GM19463 (cell line): ENCODE results near the gene ADM5.

Source experiments
- ATAC-seq: cut with Tn5 transposase; IDR thresholded peaks from one replicate; pipeline ENCODE4 v1.9.1; 2021; ENCODE audit warnings: mild to moderate bottlenecking, moderate library complexity; ENCODE audit not compliant: unreplicated experiment

The ADM5 gene

DNA sequence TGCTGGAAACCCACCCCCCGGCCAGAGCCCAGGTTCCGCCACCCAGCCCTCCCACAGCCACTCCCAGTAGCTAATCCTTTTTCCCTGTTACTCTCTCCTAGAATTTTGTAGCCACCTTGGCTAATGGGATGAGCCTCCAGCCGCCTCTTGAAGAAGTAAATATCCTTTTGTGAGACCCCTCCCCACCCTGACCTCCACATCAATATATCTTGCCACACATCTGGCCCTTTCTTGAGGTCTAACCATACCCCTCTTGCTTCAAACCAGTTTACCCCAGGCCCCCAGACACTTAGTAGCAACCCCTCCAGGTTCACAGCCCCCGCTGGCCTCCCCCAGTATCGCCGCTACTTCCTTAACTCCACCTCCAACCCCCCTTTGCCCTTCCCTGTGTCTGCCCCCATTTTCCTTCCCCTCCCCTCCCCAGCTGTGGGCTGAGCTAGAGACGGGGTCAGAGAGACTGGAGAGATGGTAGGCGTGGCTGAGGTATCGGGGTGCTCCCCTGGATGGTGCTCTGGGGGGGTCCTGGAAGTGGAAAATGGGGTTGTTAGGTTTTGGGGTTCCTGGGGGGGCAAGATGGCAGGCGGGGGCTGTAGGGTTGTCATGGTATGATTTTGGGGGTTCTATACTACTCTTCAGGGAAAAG, 9.5 kb upstream of the ADM5 start:
- ATAC-seq = no peak

DNA sequence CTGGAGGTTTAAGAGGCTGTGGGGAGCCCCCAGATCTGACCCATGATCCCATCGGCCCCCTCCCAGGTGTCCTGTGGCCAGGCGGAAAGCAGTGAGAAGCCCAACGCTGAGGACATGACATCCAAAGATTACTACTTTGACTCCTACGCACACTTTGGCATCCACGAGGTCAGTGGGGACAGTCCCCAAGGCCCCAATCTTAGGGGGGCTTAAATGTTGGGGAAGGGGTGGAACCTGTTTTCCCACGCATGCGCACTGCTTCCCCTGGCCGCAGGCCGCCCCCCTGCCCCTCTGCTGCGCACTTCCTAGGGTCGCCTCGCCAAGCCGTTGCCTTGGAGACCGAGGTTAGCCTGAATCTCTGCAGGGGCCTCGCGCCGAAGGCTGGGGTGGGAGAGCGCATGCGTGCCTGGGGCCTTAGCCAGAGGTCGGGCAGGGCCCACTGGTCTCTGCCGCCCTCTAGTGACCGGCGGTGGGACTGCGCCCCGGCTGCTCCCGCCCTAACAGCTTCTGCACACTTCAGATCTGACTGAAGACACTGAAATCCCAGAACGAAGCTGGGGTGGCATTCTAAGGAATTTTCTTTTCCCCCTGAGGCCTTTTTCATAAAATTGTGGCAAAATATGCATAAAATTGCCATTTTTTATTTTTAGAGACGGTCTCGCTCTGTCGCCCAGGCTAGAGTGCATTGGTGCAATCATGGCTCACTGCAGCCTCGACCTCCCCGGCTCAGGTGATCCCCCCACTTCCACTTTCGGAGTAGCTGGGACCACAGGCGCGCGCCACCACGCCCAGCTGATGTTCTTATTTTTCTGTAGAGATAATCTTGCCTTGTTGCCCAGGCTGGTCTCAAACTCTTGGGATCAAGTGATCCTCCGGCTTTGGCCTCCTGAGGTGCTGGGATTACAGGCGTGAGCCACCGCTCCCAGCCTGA, 8.7 kb upstream of the ADM5 start:
- no peak for ATAC-seq

DNA sequence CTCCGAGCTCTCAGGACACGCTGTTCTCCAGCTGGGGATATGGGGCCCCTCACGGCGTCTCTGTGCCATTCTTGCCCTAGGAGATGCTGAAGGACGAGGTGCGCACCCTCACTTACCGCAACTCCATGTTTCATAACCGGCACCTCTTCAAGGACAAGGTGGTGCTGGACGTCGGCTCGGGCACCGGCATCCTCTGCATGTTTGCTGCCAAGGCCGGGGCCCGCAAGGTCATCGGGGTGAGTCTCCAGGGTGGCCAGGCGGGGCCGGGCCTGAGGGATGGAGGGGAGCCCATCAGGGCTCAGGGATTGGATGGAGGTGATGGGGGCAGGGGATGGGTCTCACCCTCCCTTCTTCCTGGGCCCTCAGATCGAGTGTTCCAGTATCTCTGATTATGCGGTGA, 7.6 kb upstream of the ADM5 start:
- no peak for ATAC-seq

DNA sequence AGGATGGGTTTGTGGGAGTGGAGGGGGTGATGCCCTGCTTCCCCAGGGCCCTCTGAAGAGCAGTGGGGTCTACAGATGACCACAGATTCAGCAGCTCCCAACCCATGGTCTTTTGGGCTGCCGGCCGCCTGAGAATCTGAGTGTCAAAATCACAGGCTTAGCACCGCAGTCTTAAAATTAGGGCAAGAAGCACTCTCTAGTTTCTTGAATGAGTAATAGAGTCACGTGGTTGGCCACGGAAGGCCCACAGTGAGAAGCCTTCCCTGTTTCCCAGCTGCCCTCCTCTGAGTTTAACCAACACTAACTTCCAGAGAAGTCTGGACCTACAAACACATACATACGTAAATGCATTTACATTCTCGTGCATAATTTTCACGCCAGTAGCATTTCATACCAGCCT, 7.1 kb upstream of the ADM5 start:
- ATAC-seq = no peak

DNA sequence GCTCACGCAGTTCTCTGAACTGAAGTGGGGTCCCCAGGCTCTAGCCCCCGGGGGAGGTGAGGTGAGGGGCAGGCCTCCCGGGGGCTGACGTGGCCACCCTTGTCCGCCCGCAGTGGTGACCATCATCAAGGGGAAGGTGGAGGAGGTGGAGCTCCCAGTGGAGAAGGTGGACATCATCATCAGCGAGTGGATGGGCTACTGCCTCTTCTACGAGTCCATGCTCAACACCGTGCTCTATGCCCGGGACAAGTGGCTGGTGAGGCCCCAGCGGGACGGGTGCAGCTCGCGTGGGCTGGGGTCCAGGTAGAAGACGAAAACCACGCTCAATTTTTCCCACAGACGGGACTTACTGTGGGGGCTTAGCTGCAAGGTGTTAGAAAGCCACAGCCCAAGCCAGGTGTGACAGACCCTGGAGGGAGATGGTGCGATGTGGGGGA, 5.6 kb upstream of the ADM5 start:
- no peak for ATAC-seq

DNA sequence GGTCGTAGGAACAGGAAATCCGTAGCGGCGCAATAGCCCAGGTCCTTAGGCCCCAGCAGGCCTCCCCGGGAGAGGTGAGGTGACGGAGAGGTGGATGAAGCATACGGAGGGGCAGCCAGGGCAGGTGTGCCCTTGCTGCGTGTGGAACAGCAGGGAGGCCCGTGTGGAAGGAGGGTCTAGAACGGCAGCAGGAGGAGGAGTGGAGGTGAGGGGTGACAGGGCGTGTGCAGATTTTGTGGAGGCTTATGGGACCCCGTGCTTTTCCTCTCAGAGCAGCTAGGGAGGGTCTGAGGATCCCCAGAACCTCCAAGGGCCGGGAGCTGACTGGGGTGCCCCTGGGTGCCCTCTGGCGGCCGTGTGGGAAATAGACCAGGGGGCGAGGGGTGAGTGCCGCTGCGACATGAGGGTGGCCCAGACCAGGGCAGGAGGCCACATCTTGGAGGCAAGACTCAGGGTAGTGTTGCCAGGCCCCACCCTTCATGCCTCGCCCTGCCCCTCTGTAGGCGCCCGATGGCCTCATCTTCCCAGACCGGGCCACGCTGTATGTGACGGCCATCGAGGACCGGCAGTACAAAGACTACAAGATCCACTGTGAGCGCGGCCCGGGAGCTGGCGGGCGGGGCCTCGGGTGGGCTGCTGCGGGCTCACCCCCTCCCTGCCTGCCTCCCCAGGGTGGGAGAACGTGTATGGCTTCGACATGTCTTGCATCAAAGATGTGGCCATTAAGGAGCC, 5.0 kb upstream of the ADM5 start:
- no peak for ATAC-seq

DNA sequence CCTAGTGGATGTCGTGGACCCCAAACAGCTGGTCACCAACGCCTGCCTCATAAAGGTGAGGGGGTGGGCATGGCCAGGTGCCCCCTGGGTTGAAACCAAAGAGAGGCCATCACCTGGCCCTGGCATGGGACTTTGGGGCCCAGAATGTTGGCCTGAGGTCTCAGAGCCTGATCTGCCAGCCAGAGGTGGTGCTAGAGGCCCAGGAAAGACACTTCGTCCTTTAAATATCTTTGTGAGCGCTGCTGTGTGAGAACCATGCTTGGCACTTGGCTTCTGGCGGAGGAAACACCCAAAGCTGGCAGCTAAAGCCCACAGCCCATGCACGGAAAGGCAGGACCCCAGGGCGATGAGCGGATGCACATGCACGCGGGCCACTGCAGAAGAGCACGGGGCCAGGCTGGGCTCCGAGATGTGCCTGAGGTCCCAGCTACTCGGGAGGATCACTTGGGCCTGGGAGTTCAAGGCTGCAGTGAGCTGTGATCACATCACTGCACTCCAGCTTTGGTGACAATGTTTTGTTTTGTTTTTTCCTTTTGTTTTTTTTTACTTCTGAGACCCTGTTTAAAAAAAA, 4.3 kb upstream of the ADM5 start:
- ATAC-seq = no peak

DNA sequence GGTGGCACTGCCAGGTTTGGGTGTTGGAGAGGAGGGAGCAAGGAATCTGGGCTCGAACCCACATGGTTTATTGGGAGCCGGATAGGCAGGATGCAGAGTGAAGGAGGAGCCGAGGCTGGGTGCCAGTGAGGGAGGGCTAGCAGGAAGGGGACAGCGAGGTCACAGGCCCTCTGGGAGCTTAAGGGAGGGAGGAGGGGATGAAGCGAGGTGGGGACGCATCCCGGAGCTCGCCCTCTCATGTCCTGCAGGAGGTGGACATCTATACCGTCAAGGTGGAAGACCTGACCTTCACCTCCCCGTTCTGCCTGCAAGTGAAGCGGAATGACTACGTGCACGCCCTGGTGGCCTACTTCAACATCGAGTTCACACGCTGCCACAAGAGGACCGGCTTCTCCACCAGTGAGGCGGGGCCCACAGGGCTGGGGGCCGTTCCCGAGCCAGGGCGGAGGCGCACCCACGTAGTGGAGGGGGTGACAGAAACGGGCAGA, 3.5 kb upstream of the ADM5 start:
- ATAC-seq = no peak

DNA sequence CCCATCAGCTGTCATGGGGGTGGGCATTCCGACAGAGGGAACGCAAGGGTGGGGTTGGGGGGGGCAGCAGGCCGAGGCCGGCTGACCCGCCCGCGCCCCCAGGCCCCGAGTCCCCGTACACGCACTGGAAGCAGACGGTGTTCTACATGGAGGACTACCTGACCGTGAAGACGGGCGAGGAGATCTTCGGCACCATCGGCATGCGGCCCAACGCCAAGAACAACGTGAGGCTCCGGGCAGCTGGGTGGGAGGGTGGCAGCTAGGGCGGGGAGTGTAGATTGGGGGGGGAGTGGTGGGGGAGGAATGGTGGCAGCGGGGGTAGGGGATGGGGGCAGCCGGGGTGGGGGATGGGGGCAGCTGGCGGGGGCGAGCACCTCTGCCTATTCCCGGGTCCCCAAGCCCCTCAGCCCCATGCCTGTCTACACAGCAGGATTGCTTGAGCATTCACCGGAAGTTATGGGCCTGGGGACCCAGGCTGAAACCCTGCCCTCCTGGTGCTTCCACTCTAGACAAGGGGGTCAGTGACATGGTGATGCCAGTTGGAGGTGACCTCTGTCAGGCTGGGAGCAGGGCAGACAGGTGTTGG, 2.8 kb upstream of the ADM5 start:
- no peak for ATAC-seq

DNA sequence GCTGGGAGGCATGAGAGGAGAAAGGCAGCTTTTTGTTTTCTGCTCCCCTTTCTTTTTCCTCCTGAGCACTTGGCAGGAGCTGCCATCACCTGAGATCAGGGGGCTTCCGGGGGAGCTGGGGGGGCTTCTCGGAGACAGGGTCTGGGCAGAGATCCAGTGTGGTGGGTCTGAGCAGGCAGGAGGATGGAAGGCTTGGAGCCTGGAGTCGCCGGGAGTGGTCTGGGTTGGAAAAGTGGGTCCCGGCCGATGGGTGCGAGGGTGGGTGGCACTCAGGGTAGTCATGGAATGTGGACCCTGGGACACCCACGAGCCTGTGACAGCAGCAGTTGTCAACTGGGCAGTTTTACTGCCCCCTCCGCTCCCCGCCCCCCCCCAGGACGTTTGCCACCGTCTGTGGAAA, 2.2 kb upstream of the ADM5 start:
- no peak for ATAC-seq

DNA sequence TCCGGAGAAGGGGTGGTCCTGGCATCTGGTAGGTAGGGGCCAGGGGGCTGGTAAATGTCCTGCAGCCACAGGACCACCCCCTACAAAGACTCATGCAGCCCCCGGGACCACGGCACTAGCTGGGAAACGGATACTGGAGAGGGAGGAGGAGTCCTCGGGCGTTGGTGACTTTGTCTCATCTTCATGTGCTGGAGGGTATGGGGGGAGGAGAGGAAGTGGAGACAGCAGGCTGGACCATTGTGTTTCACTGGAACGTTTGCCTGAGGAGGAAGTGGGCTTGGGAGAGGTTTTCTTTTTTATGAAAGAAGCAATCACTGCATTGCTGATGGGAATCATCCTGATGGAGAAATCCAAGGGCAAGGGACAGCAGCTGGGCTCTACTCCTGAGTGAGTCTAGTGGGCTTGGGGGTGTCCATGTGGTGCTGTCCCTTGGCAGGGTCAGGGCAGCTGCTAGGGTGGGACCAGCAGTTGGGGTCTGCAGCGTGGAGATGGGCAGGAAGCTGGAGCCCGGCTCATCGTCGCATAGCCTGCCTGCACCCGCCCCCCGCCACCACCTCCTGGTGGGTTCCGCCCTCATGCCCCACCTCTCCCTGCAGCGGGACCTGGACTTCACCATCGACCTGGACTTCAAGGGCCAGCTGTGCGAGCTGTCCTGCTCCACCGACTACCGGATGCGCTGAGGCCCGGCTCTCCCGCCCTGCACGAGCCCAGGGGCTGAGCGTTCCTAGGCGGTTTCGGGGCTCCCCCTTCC, 1.7 kb upstream of the ADM5 start:
- no peak for ATAC-seq

DNA sequence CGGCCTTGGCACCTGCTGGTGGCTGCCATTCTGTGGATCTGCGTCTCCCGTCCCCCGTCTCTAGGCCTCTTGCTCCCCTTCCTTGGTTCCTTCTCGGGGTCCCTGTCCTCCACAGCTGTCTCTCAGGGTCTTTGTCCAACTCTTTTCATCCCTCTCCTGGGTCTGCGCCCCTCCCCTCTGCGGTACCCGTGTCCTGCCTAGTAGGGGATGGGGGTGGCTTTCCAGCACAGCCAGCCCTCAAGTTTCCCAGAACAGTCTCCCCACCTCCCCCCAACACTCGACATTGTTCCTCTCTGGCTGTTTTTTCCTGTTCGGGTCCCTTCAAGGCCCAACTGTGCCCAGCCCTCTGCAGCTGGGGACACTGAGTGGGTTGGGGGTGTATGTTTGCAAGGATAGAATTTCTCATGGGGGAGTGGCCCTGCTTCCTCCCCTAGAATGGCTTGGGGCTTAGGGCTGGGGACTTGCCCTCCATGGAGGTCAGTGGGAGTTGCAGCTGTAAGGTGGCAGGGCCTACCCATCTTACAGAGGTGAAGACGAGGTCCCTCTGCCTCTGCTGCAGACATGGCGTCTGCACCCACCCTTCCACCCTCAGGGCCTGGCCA, 762 bp upstream of the ADM5 start:
- ATAC-seq = no peak

DNA sequence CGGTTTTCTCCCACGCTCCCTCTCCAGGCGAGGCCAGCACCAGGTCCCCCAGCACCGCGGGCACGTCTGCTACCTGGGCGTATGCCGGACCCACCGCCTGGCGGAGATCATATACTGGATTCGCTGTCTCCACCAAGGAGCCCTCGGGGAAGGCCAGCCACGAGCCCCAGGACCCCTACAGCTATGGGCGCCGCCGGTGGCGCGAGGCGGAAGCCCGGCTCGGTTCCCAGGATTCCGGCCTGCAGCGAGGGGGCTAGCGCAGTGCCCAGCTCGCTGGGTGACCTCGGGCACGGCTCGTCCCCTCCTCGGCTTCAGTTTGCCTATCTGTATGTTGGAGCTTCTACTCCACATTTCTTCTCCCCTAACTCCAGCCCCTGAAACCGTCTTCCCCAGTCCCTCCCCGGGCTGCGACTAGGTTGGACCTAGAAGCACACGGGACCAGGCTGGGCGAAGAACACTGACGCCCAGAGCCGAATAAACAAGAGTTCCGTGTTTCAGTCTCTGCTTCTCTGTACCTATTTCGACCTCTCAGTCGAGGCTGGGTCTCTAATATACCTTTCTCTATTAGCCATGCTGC, 773 bp downstream of the ADM5 start:
- no peak for ATAC-seq

DNA sequence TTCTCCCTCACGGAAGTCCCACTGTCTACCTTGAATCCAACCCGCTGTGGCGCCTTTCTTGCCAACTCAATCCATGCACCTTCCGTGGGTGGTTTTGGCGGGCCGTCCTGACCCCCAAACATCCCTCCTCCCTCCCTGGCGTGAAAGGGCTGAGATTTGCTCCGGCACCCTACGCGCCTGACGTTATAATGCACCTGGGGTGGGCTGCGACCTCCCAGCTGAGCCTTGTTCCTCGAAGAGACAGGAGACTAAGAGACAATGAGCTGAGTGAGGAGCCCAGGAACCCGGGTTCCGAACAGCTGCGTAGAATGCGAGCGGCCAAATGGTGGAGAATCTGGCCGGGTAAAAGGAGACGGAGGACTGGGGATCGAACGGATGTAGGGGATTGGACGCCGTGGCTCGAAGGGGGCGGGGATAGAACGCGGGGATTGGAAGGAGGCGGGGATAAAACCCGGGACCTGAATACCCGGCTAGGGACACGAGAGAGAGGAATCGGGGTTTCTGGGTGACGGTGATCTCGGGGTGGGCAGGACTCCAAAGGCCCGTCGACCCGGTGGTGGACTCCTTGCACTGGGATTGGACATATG, 1.4 kb downstream of the ADM5 start, which contains the start of gene CPT1C:
Gene CPT1C, plus strand, starts transcription at position 461 of the 587 bp plus-strand sequence. CDS start 1,137 bp downstream, outside the sequence.
- no peak for ATAC-seq

DNA sequence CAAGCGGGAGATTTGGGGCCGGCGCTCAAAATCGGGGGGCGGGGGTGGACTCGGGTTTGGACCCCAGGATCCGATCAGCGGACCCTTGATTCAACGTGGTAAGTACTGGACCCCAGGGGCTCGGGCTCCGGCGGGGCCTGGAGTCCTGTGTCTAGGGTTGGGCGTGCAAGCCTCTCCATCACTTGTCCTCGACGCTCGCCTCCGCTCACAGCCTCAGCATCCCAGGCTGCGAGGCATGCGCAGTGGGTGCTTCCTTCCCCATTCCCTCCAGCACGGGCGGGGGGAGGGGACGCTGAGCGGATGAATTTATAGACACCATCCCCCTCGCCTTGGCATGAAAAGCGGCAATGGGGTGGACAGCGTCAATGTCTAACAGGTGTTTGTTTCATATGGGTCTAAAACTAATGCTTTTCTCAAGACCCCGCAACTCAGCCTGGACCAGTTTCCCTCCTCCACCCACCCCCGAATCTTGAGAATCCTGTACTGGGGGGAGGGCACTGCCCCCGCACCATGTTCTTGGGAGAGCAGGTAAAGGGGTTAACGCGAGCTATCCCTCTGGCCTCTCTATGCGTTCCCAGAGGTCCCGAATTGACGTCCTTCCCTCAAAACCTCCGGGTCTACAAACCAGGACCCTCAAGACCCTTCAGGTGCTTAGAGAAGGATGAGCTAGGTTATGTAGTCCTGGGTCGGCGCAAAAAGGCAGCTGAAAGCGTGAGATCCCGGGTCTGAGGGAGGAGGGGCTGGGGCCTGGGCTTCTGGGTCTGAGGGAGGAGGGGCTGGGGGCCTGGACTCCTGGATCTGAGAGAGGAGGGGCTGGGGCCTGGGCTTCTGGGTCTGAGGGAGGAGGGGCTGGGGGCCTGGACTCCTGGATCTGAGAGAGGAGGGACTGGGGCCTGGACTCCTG, 2.1 kb downstream of the ADM5 start:
- no peak for ATAC-seq

DNA sequence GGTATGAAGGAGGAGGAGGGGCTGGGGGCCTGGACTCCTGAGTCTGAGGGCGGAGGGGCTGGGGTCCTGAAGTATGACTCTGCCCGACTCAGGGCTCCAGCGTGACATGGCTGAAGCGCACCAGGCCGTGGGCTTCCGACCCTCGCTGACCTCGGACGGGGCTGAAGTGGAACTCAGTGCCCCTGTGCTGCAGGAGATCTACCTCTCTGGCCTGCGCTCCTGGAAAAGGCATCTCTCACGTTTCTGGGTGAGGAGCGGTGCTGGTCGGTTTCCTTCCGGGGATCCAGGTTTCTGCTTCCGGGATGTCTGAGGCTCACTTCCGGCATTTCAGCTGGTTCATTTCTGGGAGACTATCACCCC, 2.7 kb downstream of the ADM5 start:
- no peak for ATAC-seq

DNA sequence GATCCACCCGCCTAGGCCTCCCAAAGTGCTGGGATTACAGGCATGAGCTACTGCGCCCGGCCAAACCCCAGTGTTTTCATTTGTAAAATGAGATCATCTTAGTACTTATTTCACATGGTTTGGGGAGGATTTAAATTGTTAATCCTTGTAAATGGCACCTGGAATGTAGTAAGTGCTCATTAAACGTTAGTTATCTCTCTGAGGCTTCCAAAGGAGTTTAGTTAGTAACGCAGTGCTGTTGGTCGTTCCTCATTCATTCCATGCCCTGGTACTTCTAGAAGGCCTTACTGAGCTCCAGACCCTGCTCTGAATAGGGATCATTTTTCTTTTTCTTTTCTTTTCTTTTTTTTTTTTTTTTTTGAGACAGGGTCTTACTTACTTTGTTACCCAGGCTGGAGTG, 6.7 kb downstream of the ADM5 start:
- ATAC-seq = no peak

DNA sequence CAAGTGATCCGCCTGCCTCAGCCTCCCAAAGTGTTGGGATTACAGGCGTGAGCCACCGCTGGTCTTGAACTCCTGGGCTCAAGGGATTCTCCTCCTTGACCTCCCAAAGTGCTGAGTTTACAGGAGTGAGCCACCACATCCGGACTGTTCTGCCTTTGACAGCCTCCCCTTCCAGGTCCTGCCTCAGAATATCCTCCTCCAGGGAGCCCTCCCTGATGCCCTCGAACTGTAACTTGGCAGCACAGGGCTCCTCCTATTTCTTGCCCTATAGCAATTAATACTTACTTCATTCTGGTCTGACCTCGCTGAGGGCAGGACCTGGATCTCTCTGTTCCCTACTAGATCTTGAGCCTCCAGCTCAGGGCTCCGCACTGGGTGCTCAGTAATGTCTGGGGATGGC, 7.5 kb downstream of the ADM5 start:
- ATAC-seq = no peak
